Thymus (tissue), 11 donors: ENCODE measurements around the gene ZSCAN12. TPM values are rescaled to one million over a fixed set of nuclear protein-coding genes. Genes with fewer than 3 reads are reported as not detected.
A peak's percentile ranks its signal among the peaks of the same experiment; 100 is the strongest.
"Not testable (repeated sequence)": the region's sequence is repeated elsewhere in the genome, so short reads cannot be mapped to it uniquely, and the experiment has no call there.

ENCODE experiments used
- DNase-seq, 9 donors: peaks; one replicate each; pipeline ENCODE4 v3.0.0-alpha.2; 2013; ENCODE audit warnings: low spot score in 9 of 9, low read depth in 6 of 9, missing footprints in 1 of 9
- H3K27ac ChIP-seq, 2 donors: one replicate each; pipeline ENCODE4 v1.5.1; 2013; ENCODE audit warnings: control low read depth in 1 of 2, low read depth in 1 of 2, low read length in 1 of 2, mild to moderate bottlenecking in 1 of 2, moderate library complexity in 1 of 2
- H3K27me3 ChIP-seq, 2 donors: one replicate each; pipeline ENCODE4 v1.5.1; 2013; ENCODE audit warnings: low read length in 1 of 2; ENCODE audit not compliant: control insufficient read depth in 2 of 2, insufficient read depth in 1 of 2
- H3K36me3 ChIP-seq, 2 donors: one replicate each; pipeline ENCODE4 v1.5.1; 2013; ENCODE audit warnings: low read length in 1 of 2, mild to moderate bottlenecking in 1 of 2, moderate library complexity in 1 of 2; ENCODE audit not compliant: control insufficient read depth in 2 of 2, insufficient read depth in 2 of 2
- H3K4me1 ChIP-seq, 2 donors: one replicate each; pipeline ENCODE4 v1.5.1; 2013; ENCODE audit warnings: low read length in 2 of 2; ENCODE audit not compliant: control insufficient read depth in 2 of 2, insufficient read depth in 2 of 2
- H3K4me3 ChIP-seq, 2 donors: one replicate each; pipeline ENCODE4 v1.5.1; 2013; ENCODE audit warnings: low read length in 2 of 2, control low read depth in 1 of 2, mild to moderate bottlenecking in 1 of 2
- H3K9me3 ChIP-seq, 2 donors: one replicate each; pipeline ENCODE4 v1.5.1; 2013; ENCODE audit warnings: low read length in 1 of 2, mild to moderate bottlenecking in 1 of 2; ENCODE audit not compliant: control insufficient read depth in 2 of 2, insufficient read depth in 1 of 2
- WGBS: extraction: QIAGEN DNeasy Blood & Tissue Kit; methylation state at CpG from one replicate; pipeline ENCODE4 v1.1.7; 2013; 5-methylcytosine and 5-hydroxymethylcytosine counted together
- polyA plus RNA-seq: library from polyadenylated mRNA; stranded (reverse); fragments of 200-250 nt; gene quantifications from one replicate; pipeline ENCODE4 v1.2.3, GENCODE V29; 2013
- total RNA-seq: library from RNA; stranded (reverse); fragments of 120-200 nt; gene quantifications from one replicate; pipeline ENCODE4 v1.2.4, GENCODE V29; 2013
- donor health status: healthy.

The ZSCAN12 gene
- total and polyA plus RNA-seq, 2 donors = 4.1 to 9.6 TPM

GRCh38 chr6:28365590-28365989, 34.0 kb downstream of the ZSCAN12 start:
- not testable (repeated sequence) for H3K9me3 ChIP-seq, DNase-seq, H3K27ac ChIP-seq, H3K4me1 ChIP-seq, H3K27me3 ChIP-seq, H3K4me3 ChIP-seq
- WGBS = 97% methylated on average over 4 of the region's 4 CpGs
- H3K36me3 ChIP-seq = peaks cover 24 to 28% of the 10 kb centered on the region in 2 donors

- Histone ChIP-seq H3K9me3 (peaks cover 0 to 6% of the 10 kb centered on the region in 2 donors), H3K4me3 (no peak overlapping the region), H3K27ac (no peak overlapping the region), H3K36me3 (peaks cover 17 to 20% of the 10 kb centered on the region in 2 donors), H3K27me3 (no peaks in the 10 kb centered on the region), H3K4me1 (peaks cover 0 to 4% of the 10 kb centered on the region in 2 donors)
- DNase-seq = no peak
- 97% methylated on average over 2 of the region's 2 CpGs for WGBS
Observed at GRCh38 chr6:28360961-28361360, 38.6 kb downstream of the ZSCAN12 start.

DNA sequence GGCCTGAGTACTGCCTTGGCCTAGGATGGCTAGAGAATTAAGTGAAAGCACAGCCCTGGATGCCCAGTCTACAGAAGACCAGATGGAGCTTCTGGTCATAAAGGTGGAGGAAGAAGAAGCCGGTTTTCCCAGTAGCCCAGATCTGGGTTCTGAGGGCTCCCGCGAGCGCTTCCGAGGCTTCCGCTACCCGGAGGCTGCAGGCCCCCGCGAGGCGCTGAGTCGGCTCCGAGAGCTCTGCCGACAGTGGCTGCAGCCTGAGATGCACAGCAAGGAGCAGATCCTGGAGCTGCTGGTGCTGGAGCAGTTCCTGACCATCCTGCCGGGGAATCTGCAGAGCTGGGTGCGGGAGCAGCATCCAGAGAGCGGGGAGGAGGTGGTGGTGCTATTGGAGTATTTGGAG, 40.0 kb downstream of the ZSCAN12 start:
- WGBS = 98% methylated on average over 14 of the region's 16 CpGs
- DNase-seq, H3K4me3 ChIP-seq, H3K9me3 ChIP-seq, H3K36me3 ChIP-seq, H3K27me3 ChIP-seq, H3K27ac ChIP-seq: not testable (repeated sequence)
- H3K4me1 ChIP-seq = peaks cover 6 to 12% of the 10 kb centered on the region in 2 donors

GRCh38 chr6:28357036-28357435, 42.5 kb downstream of the ZSCAN12 start:
- 87% methylated on average over 6 of the region's 6 CpGs for whole genome bisulfite sequencing
- Histone ChIP-seq H3K27me3 (no peaks in the 10 kb centered on the region), H3K4me1 (peaks cover 6 to 12% of the 10 kb centered on the region in 2 donors), H3K9me3 (peaks cover 0 to 10% of the 10 kb centered on the region in 2 donors), H3K36me3 (peaks cover 3 to 4% of the 10 kb centered on the region in 2 donors), H3K27ac (no peak overlapping the region), H3K4me3 (no peak overlapping the region)
- DNase-seq = no peak

DNA sequence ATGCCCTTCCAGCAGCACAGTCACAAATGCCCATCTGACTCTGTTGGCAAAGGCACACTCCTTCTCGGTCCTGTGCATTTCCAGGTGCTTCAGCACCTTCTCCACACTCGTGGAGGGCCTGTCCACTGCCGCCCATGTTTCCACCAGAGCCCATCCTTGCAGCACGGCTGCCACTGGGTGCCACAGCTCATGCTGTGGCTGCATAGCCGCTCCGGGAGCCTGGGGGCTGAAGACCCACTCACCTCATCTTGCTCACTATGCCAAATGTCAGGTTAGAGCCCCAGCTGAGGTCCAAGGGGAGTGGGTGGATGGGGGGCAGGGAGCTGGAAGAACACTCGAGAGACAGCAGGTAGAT, 42.9 kb downstream of the ZSCAN12 start:
- 91% methylated on average over 7 of the region's 7 CpGs for WGBS
- Histone ChIP-seq H3K4me1 (peaks cover 6 to 12% of the 10 kb centered on the region in 2 donors), H3K4me3 (no peak overlapping the region), H3K36me3 (peaks cover under 1 to 2% of the 10 kb centered on the region in 2 donors), H3K9me3 (peaks cover 0 to 10% of the 10 kb centered on the region in 2 donors), H3K27me3 (no peaks in the 10 kb centered on the region), H3K27ac (no peak overlapping the region)
- no peak for DNase-seq

- H3K4me1 ChIP-seq = peaks cover 8 to 14% of the 10 kb centered on the region in 2 donors
- peak; percentile 49 to 86 (median 74) for DNase-seq
- WGBS = 8% methylated on average over 19 of the region's 19 CpGs
- H3K4me3 ChIP-seq = peak overlapping the region; percentile 48 to 61
- H3K27ac ChIP-seq = peak overlapping the region; percentile 3 to 58
- H3K27me3 ChIP-seq = no peaks in the 10 kb centered on the region
- H3K36me3 ChIP-seq = peaks cover 0 to 2% of the 10 kb centered on the region in 2 donors
- H3K9me3 ChIP-seq = peaks cover 0 to 10% of the 10 kb centered on the region in 2 donors
Observed at GRCh38 chr6:28355743-28356665, 43.5 kb downstream of the ZSCAN12 start.

- 96% methylated on average over 10 of the region's 10 CpGs for WGBS
- no peak for DNase-seq
- H3K9me3 ChIP-seq = peaks cover 0 to 10% of the 10 kb centered on the region in 2 donors
- no peak overlapping the region for H3K27ac ChIP-seq
- H3K4me1 ChIP-seq = peaks cover 16 to 22% of the 10 kb centered on the region in 2 donors
- H3K36me3 ChIP-seq = peaks cover 0 to 2% of the 10 kb centered on the region in 2 donors
- H3K27me3 ChIP-seq = no peaks in the 10 kb centered on the region
- H3K4me3 ChIP-seq = no peak overlapping the region
Observed at GRCh38 chr6:28354688-28355554, 44.6 kb downstream of the ZSCAN12 start.

DNA sequence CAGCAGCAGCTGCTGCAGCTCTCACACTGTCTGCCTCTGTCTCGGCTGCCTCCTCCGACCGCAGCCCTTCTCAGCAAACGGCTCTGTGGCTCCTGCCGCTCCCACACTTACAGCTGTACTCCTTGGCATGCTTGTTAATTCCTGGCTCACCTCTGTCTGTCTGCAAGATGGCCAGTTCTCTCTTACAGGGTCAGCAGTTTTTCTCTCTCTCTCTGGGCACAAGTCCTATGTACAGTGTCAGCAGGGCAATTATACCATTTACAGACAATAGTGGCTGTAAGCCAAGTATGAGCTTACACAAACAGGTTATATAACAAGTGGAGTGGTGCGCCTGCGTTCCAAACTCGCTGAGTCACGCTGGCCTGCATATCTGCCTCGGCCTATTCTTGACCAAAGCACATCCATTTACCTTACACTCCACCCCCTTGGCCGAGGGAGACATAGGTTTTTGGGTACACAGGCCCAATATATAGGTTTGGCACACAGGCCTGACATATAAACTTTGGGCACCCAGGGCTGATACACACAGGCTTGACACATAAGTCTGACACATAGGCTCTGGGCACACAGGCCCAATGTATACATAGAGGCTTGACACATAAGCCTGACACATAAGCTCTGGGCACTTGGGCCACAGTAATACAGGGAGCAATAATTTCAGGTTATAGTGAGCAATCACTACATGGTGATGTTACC, 45.4 kb downstream of the ZSCAN12 start:
- peak in 1 of 9 donors; percentile 2 for DNase-seq
- Histone ChIP-seq H3K4me1 (peaks cover 16 to 22% of the 10 kb centered on the region in 2 donors), H3K4me3 (no peak overlapping the region)

More for the DNA sequence above, 45.4 kb downstream of the ZSCAN12 start:
- Histone ChIP-seq H3K9me3 (peaks cover 0 to 10% of the 10 kb centered on the region in 2 donors), H3K27me3 (no peaks in the 10 kb centered on the region), H3K27ac (no peak overlapping the region), H3K36me3 (peaks cover 0 to 2% of the 10 kb centered on the region in 2 donors)
- WGBS = 95% methylated on average over 11 of the region's 11 CpGs
